ENCODE results near the gene KLHL29. TPM values are rescaled to one million over a fixed set of nuclear protein-coding genes. Genes with fewer than 3 reads are reported as not detected.
A peak's percentile ranks its signal among the peaks of the same experiment; 100 is the strongest.

Gene KLHL29
- total and polyA plus RNA-seq, 2 experiments from 2014 or later = 5.6 to 11.0 TPM

DNA sequence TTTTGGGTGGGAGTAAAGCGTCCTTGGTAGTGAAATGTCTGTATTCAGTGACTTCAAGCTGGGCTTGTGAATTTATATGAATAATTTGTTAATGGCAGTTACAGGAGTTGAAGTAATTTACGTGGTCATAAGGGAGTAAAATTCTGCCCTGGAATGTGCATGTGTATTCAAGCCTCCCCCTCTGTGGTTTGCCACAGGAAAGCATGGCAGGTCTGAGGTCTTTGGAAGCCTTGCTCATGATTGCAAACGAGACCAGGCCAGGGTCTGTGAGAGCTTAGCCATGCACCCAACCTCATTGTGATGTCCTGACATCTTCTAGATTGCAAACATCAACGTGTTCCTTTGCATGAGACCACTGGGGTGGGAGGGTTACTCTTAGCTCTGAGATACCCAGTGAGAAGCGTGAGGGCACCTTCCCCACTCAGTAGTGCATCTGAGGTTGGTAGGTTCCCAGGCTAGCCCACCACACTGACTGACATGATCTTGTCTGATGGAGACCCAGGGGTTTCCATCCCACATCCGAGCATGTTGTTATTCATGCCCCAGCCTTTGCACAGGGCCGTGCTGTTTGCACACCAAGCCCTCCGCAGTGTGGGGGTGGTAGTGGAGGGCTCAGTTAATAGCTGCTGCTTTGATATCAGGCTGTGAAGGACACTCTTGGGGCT is 216.5 kb downstream of the KLHL29 start:
- no peak overlapping the region for H3K27ac ChIP-seq
- H3K27me3 ChIP-seq = no peaks in the 10 kb centered on the region
- no peaks in the 10 kb centered on the region for H3K9me3 ChIP-seq (ENCODE audit: low read depth)
- DNase-seq (ENCODE audit: low read depth in 1 of 2, low spot score in 1 of 2) = peak in 1 of 2 donors; percentile 19
- H3K4me3 ChIP-seq = no peak overlapping the region
- TF ChIP-seq, protein P1, sequence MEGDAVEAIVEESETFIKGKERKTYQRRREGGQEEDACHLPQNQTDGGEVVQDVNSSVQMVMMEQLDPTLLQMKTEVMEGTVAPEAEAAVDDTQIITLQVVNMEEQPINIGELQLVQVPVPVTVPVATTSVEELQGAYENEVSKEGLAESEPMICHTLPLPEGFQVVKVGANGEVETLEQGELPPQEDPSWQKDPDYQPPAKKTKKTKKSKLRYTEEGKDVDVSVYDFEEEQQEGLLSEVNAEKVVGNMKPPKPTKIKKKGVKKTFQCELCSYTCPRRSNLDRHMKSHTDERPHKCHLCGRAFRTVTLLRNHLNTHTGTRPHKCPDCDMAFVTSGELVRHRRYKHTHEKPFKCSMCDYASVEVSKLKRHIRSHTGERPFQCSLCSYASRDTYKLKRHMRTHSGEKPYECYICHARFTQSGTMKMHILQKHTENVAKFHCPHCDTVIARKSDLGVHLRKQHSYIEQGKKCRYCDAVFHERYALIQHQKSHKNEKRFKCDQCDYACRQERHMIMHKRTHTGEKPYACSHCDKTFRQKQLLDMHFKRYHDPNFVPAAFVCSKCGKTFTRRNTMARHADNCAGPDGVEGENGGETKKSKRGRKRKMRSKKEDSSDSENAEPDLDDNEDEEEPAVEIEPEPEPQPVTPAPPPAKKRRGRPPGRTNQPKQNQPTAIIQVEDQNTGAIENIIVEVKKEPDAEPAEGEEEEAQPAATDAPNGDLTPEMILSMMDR (IDR thresholded peaks at IDR 0.05; ENCODE audit: low read depth, low read length) = no peak
- no peaks in the 10 kb centered on the region for H3K36me3 ChIP-seq
- no peaks in the 10 kb centered on the region for H3K4me1 ChIP-seq (ENCODE audit: low read depth)

DNA sequence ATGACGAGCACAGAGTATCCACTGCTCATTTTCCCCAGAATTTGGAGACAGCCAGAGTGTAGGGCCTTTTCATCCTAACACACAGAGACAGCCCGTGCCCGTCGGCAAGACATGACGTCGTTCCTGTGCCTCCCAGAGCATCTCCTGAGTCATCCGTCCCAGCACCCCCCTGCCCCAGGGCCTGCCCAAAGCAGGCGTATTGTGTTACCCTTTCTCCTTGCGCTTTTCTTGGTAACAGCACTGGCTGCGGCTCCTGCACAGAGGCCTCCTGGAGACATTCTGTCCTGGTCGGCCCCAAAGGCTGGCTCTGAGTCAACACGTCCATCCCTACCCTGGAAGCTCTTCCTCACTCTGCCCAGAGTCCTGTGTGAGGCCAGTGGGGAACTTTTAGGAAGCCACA is 217.1 kb downstream of the KLHL29 start:
- no peaks in the 10 kb centered on the region for H3K4me1 ChIP-seq (ENCODE audit: low read depth)
- DNase-seq (ENCODE audit: low read depth in 1 of 2, low spot score in 1 of 2) = peak in 1 of 2 donors; percentile 65
- H3K27me3 ChIP-seq = no peaks in the 10 kb centered on the region
- H3K27ac ChIP-seq = no peak overlapping the region
- H3K4me3 ChIP-seq = no peak overlapping the region
- no peaks in the 10 kb centered on the region for H3K9me3 ChIP-seq (ENCODE audit: low read depth)
- TF ChIP-seq, protein P1 (IDR thresholded peaks at IDR 0.05; ENCODE audit: low read depth, low read length) = no peak
- H3K36me3 ChIP-seq = no peaks in the 10 kb centered on the region

DNA sequence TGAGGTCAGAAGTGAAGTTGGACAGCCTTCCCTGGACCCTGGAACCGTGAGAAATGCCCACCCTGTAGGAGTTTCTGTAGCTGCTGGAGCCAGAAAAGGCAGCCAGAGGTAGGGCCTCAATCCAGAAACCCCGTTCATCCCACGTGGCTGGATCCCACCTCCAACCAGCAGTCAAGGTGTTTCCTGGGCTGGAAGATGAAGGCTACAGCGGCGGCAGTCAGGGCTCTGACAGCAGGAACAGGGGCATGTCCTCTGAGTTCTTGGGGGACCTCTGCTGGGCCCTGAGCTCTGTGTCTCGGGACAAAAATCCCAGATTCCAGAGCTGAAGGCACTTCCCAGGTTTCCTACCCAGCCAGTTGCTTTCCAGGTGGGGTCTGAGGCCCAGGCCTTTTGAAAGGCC is 218.2 kb downstream of the KLHL29 start:
- Histone ChIP-seq H3K36me3 (no peaks in the 10 kb centered on the region), H3K27ac (no peak overlapping the region), H3K27me3 (no peaks in the 10 kb centered on the region), H3K9me3 (ENCODE audit: low read depth) (no peaks in the 10 kb centered on the region), H3K4me3 (no peak overlapping the region), H3K4me1 (ENCODE audit: low read depth) (no peaks in the 10 kb centered on the region)
- TF ChIP-seq, protein P1 (IDR thresholded peaks at IDR 0.05; ENCODE audit: low read depth, low read length) = no peak
- DNase-seq (ENCODE audit: low read depth in 1 of 2, low spot score in 1 of 2) = no peak

DNA sequence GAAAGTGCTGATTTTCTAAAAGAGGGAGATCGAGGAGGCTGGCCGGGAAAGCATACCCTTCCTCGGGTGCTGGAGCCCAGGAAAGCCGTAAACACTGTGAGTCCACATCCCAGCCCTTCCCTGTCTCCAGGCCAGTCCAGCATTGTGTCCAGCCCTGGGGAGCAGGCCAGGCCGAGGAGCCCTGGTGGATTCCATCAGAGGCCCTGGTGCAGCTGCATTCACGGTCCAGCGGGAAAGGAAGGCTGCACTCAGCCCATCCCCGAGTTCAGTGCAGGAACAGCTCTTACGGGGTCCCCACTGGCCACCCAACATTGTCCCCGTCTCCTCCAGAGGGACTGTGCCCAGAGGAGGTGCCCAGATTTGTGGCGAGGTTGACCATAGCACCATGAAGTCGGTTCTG is 218.6 kb downstream of the KLHL29 start:
- no peak overlapping the region for H3K4me3 ChIP-seq
- TF ChIP-seq, protein P1 (IDR thresholded peaks at IDR 0.05; ENCODE audit: low read depth, low read length) = no peak
- H3K4me1 ChIP-seq (ENCODE audit: low read depth) = no peaks in the 10 kb centered on the region
- no peaks in the 10 kb centered on the region for H3K36me3 ChIP-seq
- DNase-seq (ENCODE audit: low read depth in 1 of 2, low spot score in 1 of 2) = no peak
- H3K9me3 ChIP-seq (ENCODE audit: low read depth) = no peaks in the 10 kb centered on the region
- H3K27ac ChIP-seq = no peak overlapping the region
- H3K27me3 ChIP-seq = no peaks in the 10 kb centered on the region

DNA sequence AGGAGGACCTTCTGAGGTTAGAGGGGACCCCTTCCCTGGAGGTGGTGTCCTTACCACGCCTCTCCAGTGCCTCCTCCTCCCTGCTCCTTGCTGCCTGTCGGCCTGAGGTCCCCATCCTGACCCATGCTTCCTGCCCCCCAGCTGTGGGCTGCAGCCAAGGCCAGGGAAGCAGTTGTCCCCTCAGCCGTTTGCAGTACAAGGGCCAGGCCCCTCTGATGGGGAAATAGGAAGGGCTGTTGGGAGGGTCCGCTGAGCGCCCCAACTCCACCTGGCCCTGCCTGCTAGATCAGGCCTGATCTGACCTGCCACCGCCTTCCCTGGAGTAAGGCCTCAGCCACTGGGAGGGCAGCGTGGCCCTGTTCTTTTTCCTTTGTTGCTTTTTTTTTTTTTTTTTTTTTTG is 219.8 kb downstream of the KLHL29 start:
- no peaks in the 10 kb centered on the region for H3K9me3 ChIP-seq (ENCODE audit: low read depth)
- no peak overlapping the region for H3K4me3 ChIP-seq
- TF ChIP-seq, protein P1 (IDR thresholded peaks at IDR 0.05; ENCODE audit: low read depth, low read length) = no peak
- no peaks in the 10 kb centered on the region for H3K4me1 ChIP-seq (ENCODE audit: low read depth)
- no peaks in the 10 kb centered on the region for H3K27me3 ChIP-seq
- no peak for DNase-seq (ENCODE audit: low read depth in 1 of 2, low spot score in 1 of 2)
- no peaks in the 10 kb centered on the region for H3K36me3 ChIP-seq
- no peak overlapping the region for H3K27ac ChIP-seq
